ENCODE measurements around the gene TUBA4B. TPM values are rescaled to one million over a fixed set of nuclear protein-coding genes. Genes with fewer than 3 reads are reported as not detected.
A peak's percentile ranks its signal among the peaks of the same experiment; 100 is the strongest.
"Not testable (repeated sequence)": the region's sequence is repeated elsewhere in the genome, so short reads cannot be mapped to it uniquely, and the experiment has no call there.

The TUBA4B gene
- total RNA-seq, 1 donor from 2014 or later, result not detected

- peak overlapping the region; percentile 41 for H3K27ac Mint-ChIP-seq (ENCODE audit: unreplicated experiment)
- peaks cover 3% of the 10 kb centered on the region for H3K27me3 Mint-ChIP-seq (ENCODE audit: unreplicated experiment)
- DNase-seq, result no peak
- H3K4me3 Mint-ChIP-seq (ENCODE audit: unreplicated experiment), result no peak overlapping the region
- H3K4me1 Mint-ChIP-seq (ENCODE audit: low read depth, unreplicated experiment), result peaks cover 26% of the 10 kb centered on the region
- TF ChIP-seq CTCF (IDR thresholded peaks at IDR 0.05; ENCODE audit: partially characterized antibody, unreplicated experiment), result no peak
- H3K9me3 Mint-ChIP-seq (ENCODE audit: unreplicated experiment), result peaks cover 5% of the 10 kb centered on the region
- H3K36me3 Mint-ChIP-seq (ENCODE audit: unreplicated experiment), result no peaks in the 10 kb centered on the region
Measured at GRCh38 chr2:219284501-219285372, 31.7 kb downstream of the TUBA4B start.

GRCh38 chr2:219285373-219285735, 32.3 kb downstream of the TUBA4B start:
- H3K27ac Mint-ChIP-seq (ENCODE audit: unreplicated experiment), result peak overlapping the region; percentile 41
- TF ChIP-seq CTCF (IDR thresholded peaks at IDR 0.05; ENCODE audit: partially characterized antibody, unreplicated experiment), result no peak
- peak overlapping the region; percentile 55 for H3K4me3 Mint-ChIP-seq (ENCODE audit: unreplicated experiment)
- H3K9me3 Mint-ChIP-seq (ENCODE audit: unreplicated experiment), result peaks cover 3% of the 10 kb centered on the region
- H3K36me3 Mint-ChIP-seq (ENCODE audit: unreplicated experiment), result no peaks in the 10 kb centered on the region
- peaks cover 24% of the 10 kb centered on the region for H3K4me1 Mint-ChIP-seq (ENCODE audit: low read depth, unreplicated experiment)
- DNase-seq, result no peak
- H3K27me3 Mint-ChIP-seq (ENCODE audit: unreplicated experiment), result peaks cover 1% of the 10 kb centered on the region

- peaks cover 19% of the 10 kb centered on the region for H3K4me1 Mint-ChIP-seq (ENCODE audit: low read depth, unreplicated experiment)
- TF ChIP-seq CTCF (IDR thresholded peaks at IDR 0.05; ENCODE audit: partially characterized antibody, unreplicated experiment), result no peak
- H3K27me3 Mint-ChIP-seq (ENCODE audit: unreplicated experiment), result no peaks in the 10 kb centered on the region
- H3K27ac Mint-ChIP-seq (ENCODE audit: unreplicated experiment), result no peak overlapping the region
- H3K4me3 Mint-ChIP-seq (ENCODE audit: unreplicated experiment), result peak overlapping the region; percentile 18
- no peaks in the 10 kb centered on the region for H3K36me3 Mint-ChIP-seq (ENCODE audit: unreplicated experiment)
- H3K9me3 Mint-ChIP-seq (ENCODE audit: unreplicated experiment), result peaks cover 2% of the 10 kb centered on the region
- peak; percentile 73 for DNase-seq
Measured at GRCh38 chr2:219285894-219286425, 32.9 kb downstream of the TUBA4B start.

DNA sequence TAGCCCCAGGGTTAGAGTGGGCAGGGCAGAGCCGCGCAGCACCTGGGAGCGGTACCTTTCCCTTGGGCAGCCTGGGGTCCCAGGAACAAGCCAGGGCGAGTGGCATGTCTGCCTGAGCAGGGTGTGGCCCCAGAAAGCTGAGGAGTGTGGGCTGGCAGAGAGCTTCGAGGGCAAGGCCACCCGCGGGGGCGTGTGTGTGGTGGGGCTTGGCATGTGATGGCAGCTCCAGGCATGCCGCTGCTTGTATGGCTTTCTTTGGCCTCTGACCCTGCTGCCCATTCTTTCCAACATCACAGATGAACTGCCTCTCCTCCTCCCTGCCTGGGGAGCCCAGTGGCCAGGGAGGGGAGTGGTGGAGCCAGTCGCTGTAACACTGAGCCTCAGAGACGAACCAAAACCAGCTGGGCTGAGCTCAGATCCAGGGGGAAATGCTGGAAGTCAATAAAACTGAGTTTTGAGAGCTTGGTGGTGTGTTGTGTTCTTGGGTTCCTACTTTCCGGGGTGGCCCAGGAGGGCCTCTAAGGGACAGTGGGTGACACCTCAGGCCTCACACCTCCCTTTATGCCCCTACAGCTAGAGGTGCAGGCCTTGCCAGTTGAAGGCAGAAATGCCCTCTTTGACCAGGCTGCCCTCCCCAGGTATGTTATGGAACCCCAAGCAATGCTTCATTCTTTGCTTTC, 33.5 kb downstream of the TUBA4B start:
- peak overlapping the region; percentile 18 for H3K4me3 Mint-ChIP-seq (ENCODE audit: unreplicated experiment)
- peaks cover 14% of the 10 kb centered on the region for H3K4me1 Mint-ChIP-seq (ENCODE audit: low read depth, unreplicated experiment)
- DNase-seq, result no peak
- no peak for TF ChIP-seq CTCF (IDR thresholded peaks at IDR 0.05; ENCODE audit: partially characterized antibody, unreplicated experiment)
- H3K36me3 Mint-ChIP-seq (ENCODE audit: unreplicated experiment), result no peaks in the 10 kb centered on the region
- H3K9me3 Mint-ChIP-seq (ENCODE audit: unreplicated experiment), result peaks cover 2% of the 10 kb centered on the region
- H3K27me3 Mint-ChIP-seq (ENCODE audit: unreplicated experiment), result no peaks in the 10 kb centered on the region
- no peak overlapping the region for H3K27ac Mint-ChIP-seq (ENCODE audit: unreplicated experiment)

DNA sequence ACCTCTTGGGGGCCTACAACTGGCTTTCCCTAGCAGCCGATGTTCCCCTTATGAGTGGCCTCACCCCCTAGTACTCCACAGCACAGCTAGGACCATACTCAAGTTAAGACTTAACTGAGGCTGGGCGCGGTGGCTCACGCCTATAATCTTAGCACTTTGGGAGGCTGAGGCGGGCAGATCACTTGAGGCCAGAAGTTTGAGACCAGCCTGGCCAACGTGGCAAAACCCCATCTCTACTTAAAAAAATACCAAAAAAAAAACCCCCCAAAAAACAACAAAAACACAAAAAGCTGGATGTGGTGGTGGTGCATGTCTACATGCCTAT, 34.0 kb downstream of the TUBA4B start:
- H3K4me3 Mint-ChIP-seq (ENCODE audit: unreplicated experiment); DNase-seq; H3K27me3 Mint-ChIP-seq (ENCODE audit: unreplicated experiment); H3K27ac Mint-ChIP-seq (ENCODE audit: unreplicated experiment); H3K36me3 Mint-ChIP-seq (ENCODE audit: unreplicated experiment); H3K9me3 Mint-ChIP-seq (ENCODE audit: unreplicated experiment): not testable (repeated sequence)
- H3K4me1 Mint-ChIP-seq (ENCODE audit: low read depth, unreplicated experiment), result peaks cover 13% of the 10 kb centered on the region

All from glutamatergic neuron (in vitro differentiated cells).